Keratinocyte (primary cell): ENCODE measurements around the gene KRT81. TPM values are rescaled to one million over a fixed set of nuclear protein-coding genes. Genes with fewer than 3 reads are reported as not detected.

Source experiments
- DNase-seq: peaks from one replicate; pipeline ENCODE4 v3.0.0-alpha.2; 2011; ENCODE audit warnings: low read depth, missing footprints, low spot score
- FAIRE-seq: peaks from 2 replicates; lab custom pipeline; 2011; peaks lifted over from hg19 to GRCh38; lab: Jason Lieb, UNC
- H2AFZ ChIP-seq: 2 replicates; pipeline ENCODE4 v1.6.0; 2012; ENCODE audit warnings: low read length, control low read depth, inconsistent platforms; ENCODE audit not compliant: control insufficient read depth
- H3K27ac ChIP-seq: 2 replicates; pipeline ENCODE4 v1.5.1; 2011; ENCODE audit warnings: low read length; ENCODE audit not compliant: control insufficient read depth, insufficient read depth
- H3K27me3 ChIP-seq: 3 replicates; pipeline ENCODE4 v1.6.0; 2011; ENCODE audit warnings: low read length; ENCODE audit not compliant: control insufficient read depth, insufficient read depth; ENCODE audit errors: extremely low read depth
- H3K36me3 ChIP-seq, 2 experiments: 2 replicates in 1 of 2; 3 replicates in 1 of 2; pipeline ENCODE4 v1.5.1; 2011; ENCODE audit warnings: low read length in 2 of 2, mild to moderate bottlenecking in 1 of 2; ENCODE audit not compliant: control insufficient read depth in 2 of 2, insufficient read depth in 2 of 2; ENCODE audit errors: extremely low read depth in 1 of 2
- H3K4me1 ChIP-seq: 3 replicates; pipeline ENCODE4 v1.5.1; 2011; ENCODE audit warnings: low read length; ENCODE audit not compliant: control insufficient read depth, insufficient read depth; ENCODE audit errors: extremely low read depth
- H3K4me2 ChIP-seq: 3 replicates; pipeline ENCODE4 v1.6.0; 2011; ENCODE audit warnings: low read depth, low read length; ENCODE audit not compliant: control insufficient read depth, insufficient read depth; ENCODE audit errors: extremely low read depth
- H3K4me3 ChIP-seq, 3 experiments: fragments of 200-600 bp in 1 of 3; sonication (generic) in 1 of 3; 2 replicates in 2 of 3; 3 replicates in 1 of 3; pipeline ENCODE4 v1.5.1; 2011 to 2016; ENCODE audit warnings: low read length in 3 of 3, mild to moderate bottlenecking in 3 of 3, control low read depth in 2 of 3, inconsistent platforms in 1 of 3, low read depth in 1 of 3, mixed read lengths in 1 of 3, mixed run types in 1 of 3, moderate library complexity in 1 of 3; ENCODE audit not compliant: control insufficient read depth in 2 of 3, insufficient read depth in 2 of 3; ENCODE audit errors: extremely low read depth in 1 of 3
- H3K79me2 ChIP-seq: 2 replicates; pipeline ENCODE4 v1.6.0; 2012; ENCODE audit warnings: low read length; ENCODE audit not compliant: control insufficient read depth, insufficient read depth
- H3K9ac ChIP-seq: 3 replicates; pipeline ENCODE4 v1.6.0; 2011; ENCODE audit warnings: low read length; ENCODE audit not compliant: control insufficient read depth, insufficient read depth; ENCODE audit errors: extremely low read depth
- H3K9me1 ChIP-seq: 3 replicates; pipeline ENCODE4 v1.6.0; 2011; ENCODE audit warnings: low read length; ENCODE audit not compliant: control insufficient read depth, insufficient read depth; ENCODE audit errors: extremely low read depth
- H3K9me3 ChIP-seq: 2 replicates; pipeline ENCODE4 v1.5.1; 2012; ENCODE audit warnings: low read depth, low read length; ENCODE audit not compliant: control insufficient read depth
- H4K20me1 ChIP-seq: 3 replicates; pipeline ENCODE4 v1.6.0; 2011; ENCODE audit warnings: low read length; ENCODE audit not compliant: control insufficient read depth, insufficient read depth; ENCODE audit errors: extremely low read depth
- CTCF ChIP-seq, 3 experiments: IDR thresholded peaks in 1 of 3; conservative IDR thresholded peaks in 1 of 3; optimal IDR thresholded peaks in 1 of 3; 2 replicates in 2 of 3; 3 replicates in 1 of 3; pipeline versions ENCODE3 to v1.5.1; 2011; ENCODE audit warnings: low read length in 3 of 3, mild to moderate bottlenecking in 3 of 3, moderate library complexity in 2 of 3, control low read depth in 1 of 3, inconsistent platforms in 1 of 3; ENCODE audit not compliant: insufficient read depth in 2 of 3; ENCODE audit errors: extremely low read depth in 1 of 3
- EZH2 ChIP-seq: IDR thresholded peaks from one replicate; pipeline ENCODE4 v1.6.1; 2012; ENCODE audit warnings: inconsistent platforms, mild to moderate bottlenecking, low read length, moderate library complexity
- dilution Hi-C: fragments of 300-500 bp; cut with MboI; formaldehyde crosslinking; loops from one replicate; pipeline ENCODE4 v1.7.0; 2020; ENCODE audit warnings: low sequenced_read_pairs; ENCODE audit not compliant: extremely low pct_ligation_motif_present
- polyA plus RNA-seq, 5 experiments: library from polyadenylated mRNA; depleted of rRNA in 3 of 5; stranded (reverse) in 3 of 5; stranded (forward) in 1 of 5; unstranded in 1 of 5; fragments of >200 nt; gene quantifications; 1 replicate in 1 of 5; 2 replicates in 3 of 5; 3 replicates in 1 of 5; pipeline versions ENCODE4 v1.2.1 to v1.2.3, GENCODE V29; 2011 to 2012; ENCODE audit warnings: missing spikeins in 2 of 5, low read depth in 1 of 5, low replicate concordance in 1 of 5

The KRT81 gene
- polyA plus RNA-seq, 1 donor (not counting 4 experiments of a cell fraction or from before 2014, with no cell fraction given), result 0.03 TPM

- Histone ChIP-seq H3K27ac (no peak overlapping the region), H3K4me1 (no peaks in the 10 kb centered on the region), H3K27me3 (peaks cover 12% of the 10 kb centered on the region), H3K9ac (no peak overlapping the region), H3K4me2 (no peak overlapping the region), H3K79me2 (no peaks in the 10 kb centered on the region), H3K9me1 (no peaks in the 10 kb centered on the region), H3K4me3 (no peak overlapping the region), H3K36me3 (no peaks in the 10 kb centered on the region), H3K9me3 (no peaks in the 10 kb centered on the region), H2AFZ (no peak overlapping the region), H4K20me1 (no peaks in the 10 kb centered on the region)
- FAIRE-seq, result no peak
- TF ChIP-seq CTCF (optimal IDR thresholded peaks at IDR 0.05 in 1 of 3, IDR thresholded peaks at IDR 0.05 in 1 of 3, conservative IDR thresholded peaks at IDR 0.05 in 1 of 3; ENCODE audit: extremely low read depth in 1 of 3, insufficient read depth in 2 of 3, low read length in 3 of 3), result peak in 2 of 3 experiments; percentile 31 to 37
- no peak for TF ChIP-seq EZH2
- DNase-seq, result no peak
- dilution Hi-C loops, result no loop called here
Observed at GRCh38 chr12:52319097-52319496, 27.8 kb upstream of the KRT81 start.

GRCh38 chr12:52318241-52318990 lies 27.1 kb upstream of the KRT81 start:
- no peaks in the 10 kb centered on the region for H3K9me1 ChIP-seq
- no peaks in the 10 kb centered on the region for H4K20me1 ChIP-seq
- H3K36me3 ChIP-seq, result no peaks in the 10 kb centered on the region
- no peak overlapping the region for H2AFZ ChIP-seq
- no peak overlapping the region for H3K4me2 ChIP-seq
- DNase-seq (no peak), FAIRE-seq (no peak)
- H3K9ac ChIP-seq, result no peak overlapping the region
- no peaks in the 10 kb centered on the region for H3K4me1 ChIP-seq
- dilution Hi-C loops, result no loop called here
- peaks cover 15% of the 10 kb centered on the region for H3K27me3 ChIP-seq
- no peak for TF ChIP-seq CTCF (optimal IDR thresholded peaks at IDR 0.05 in 1 of 3, IDR thresholded peaks at IDR 0.05 in 1 of 3, conservative IDR thresholded peaks at IDR 0.05 in 1 of 3; ENCODE audit: extremely low read depth in 1 of 3, insufficient read depth in 2 of 3, low read length in 3 of 3)
- TF ChIP-seq EZH2, result no peak
- no peaks in the 10 kb centered on the region for H3K79me2 ChIP-seq
- no peaks in the 10 kb centered on the region for H3K9me3 ChIP-seq
- H3K27ac ChIP-seq, result no peak overlapping the region
- H3K4me3 ChIP-seq, result no peak overlapping the region
